ENCODE results near the gene WARS2.

Gene WARS2

DNA sequence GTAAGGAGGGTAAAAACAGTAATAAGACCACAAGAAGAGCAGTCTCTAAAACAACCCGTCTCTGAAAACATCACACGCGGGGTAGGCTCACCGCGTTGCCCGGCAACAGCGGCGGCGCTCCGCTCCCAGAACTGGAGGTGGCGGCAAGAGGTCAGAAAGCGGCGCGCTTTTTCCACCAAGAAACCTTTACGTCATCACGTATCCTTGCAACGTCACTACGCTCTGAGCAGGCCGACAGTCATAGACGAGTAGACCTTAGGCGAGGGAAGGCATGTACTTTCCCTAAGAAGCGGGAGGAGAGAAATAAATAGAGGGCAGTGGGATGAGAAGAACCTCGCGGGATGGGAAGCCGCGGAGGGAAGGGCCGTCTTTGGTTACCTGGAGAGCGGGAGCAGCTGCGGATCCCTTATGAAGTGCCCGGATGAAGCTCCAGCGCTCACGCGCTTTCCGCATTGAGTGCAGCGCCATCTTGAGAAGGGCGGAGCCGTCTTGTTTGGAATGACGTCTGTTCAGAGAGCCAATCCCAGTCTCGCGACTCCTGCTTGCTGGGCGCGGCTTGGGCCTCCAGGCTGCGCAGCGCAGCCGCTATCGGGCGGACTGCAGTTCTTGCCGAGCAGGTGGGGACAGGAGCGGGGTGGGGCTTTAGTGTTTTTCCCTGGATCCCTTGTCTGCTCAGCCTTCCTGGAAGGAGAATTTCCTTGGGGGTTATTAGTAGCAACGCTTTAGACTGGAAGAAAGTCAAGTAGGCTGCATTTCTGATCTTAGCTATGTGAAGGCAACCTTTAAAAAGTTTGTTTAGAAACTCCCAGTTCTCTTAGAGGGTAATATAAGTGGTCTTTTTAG is at the start of gene WARS2:
Gene WARS2 (minus strand): TSS at position 477 of the 843 bp plus-strand sequence. CDS start 9 bp downstream, at position 468.
- Histone ChIP-seq H3F3A (ENCODE audit: insufficient read depth, low read length) (no peaks in the 10 kb centered on the region), H3K4me2 (ENCODE audit: low read length) (peak within 1 kb of the TSS; percentile 92), H4K20me1 (ENCODE audit: insufficient read depth, low read length) (no peaks in the 10 kb centered on the region), H3K27me3 (ENCODE audit: insufficient read depth, low read length) (no peaks in the 10 kb centered on the region), H3K79me2 (ENCODE audit: insufficient read depth, low read length) (peaks cover 4% of the 10 kb centered on the region; the same call in 1 of the 2 replicates), H3K4me3 (ENCODE audit: low read depth, low read length, poor library complexity, severe bottlenecking) (peak within 1 kb of the TSS; percentile 71), H3K27ac (ENCODE audit: low read depth, low read length, poor library complexity, severe bottlenecking) (peak within 1 kb of the TSS; percentile 81), H3K9me2 (ENCODE audit: low read depth, low read length) (no peaks in the 10 kb centered on the region), H3K36me3 (ENCODE audit: insufficient read depth, low read length) (no peaks in the 10 kb centered on the region), H3K4me1 (ENCODE audit: insufficient read depth, low read length, severe bottlenecking) (peaks cover 32% of the 10 kb centered on the region), H2AFZ (ENCODE audit: low read length) (peak within 1 kb of the TSS; percentile 16; the same call in 1 of the 2 replicates), H3K9me3 (ENCODE audit: low read length) (no peaks in the 10 kb centered on the region), H3K9ac (ENCODE audit: low read length) (peak within 1 kb of the TSS; percentile 82)
- no peak for TF ChIP-seq EZH2 (IDR thresholded peaks at IDR 0.05; ENCODE audit: borderline replicate concordance, low read length)
- no peak for TF ChIP-seq CTCF (IDR thresholded peaks at IDR 0.05; ENCODE audit: low read length)

DNA sequence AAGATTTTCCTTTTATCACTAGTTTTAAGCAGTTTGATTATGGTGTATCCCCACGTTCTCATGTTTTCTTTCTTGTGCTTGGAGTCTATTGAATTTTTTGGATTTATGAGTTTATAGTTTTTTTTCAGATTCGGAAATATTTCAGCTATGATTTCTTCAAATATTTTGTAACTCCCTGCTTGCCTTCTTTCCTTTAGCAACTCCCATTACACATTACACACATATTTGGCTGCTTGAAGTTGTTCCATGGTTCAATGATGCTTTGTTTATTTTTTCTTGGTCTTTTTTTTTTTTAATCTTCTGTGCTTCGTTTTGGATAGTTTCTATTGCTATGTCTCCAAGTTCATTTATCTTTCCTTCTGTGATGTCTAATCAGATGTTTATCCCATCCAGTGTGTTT is 48.5 kb upstream of the WARS2 start:
- Histone ChIP-seq H3K9ac (ENCODE audit: low read length) (no peak overlapping the region), H3K4me1 (ENCODE audit: insufficient read depth, low read length, severe bottlenecking) (no peaks in the 10 kb centered on the region), H3K79me2 (ENCODE audit: insufficient read depth, low read length) (no peaks in the 10 kb centered on the region), H4K20me1 (ENCODE audit: insufficient read depth, low read length) (no peaks in the 10 kb centered on the region), H3K27me3 (ENCODE audit: insufficient read depth, low read length) (no peaks in the 10 kb centered on the region), H3K4me2 (ENCODE audit: low read length) (no peak overlapping the region), H3K9me3 (ENCODE audit: low read length) (no peaks in the 10 kb centered on the region), H3F3A (ENCODE audit: insufficient read depth, low read length) (no peaks in the 10 kb centered on the region), H2AFZ (ENCODE audit: low read length) (no peak overlapping the region), H3K4me3 (ENCODE audit: low read depth, low read length, poor library complexity, severe bottlenecking) (no peak overlapping the region), H3K9me2 (ENCODE audit: low read depth, low read length) (no peaks in the 10 kb centered on the region), H3K36me3 (ENCODE audit: insufficient read depth, low read length) (no peaks in the 10 kb centered on the region; the same call in 1 of the 2 replicates), H3K27ac (ENCODE audit: low read depth, low read length, poor library complexity, severe bottlenecking) (no peak overlapping the region)
- no peak for TF ChIP-seq EZH2 (IDR thresholded peaks at IDR 0.05; ENCODE audit: borderline replicate concordance, low read length)
- no peak for TF ChIP-seq CTCF (IDR thresholded peaks at IDR 0.05; ENCODE audit: low read length)

DNA sequence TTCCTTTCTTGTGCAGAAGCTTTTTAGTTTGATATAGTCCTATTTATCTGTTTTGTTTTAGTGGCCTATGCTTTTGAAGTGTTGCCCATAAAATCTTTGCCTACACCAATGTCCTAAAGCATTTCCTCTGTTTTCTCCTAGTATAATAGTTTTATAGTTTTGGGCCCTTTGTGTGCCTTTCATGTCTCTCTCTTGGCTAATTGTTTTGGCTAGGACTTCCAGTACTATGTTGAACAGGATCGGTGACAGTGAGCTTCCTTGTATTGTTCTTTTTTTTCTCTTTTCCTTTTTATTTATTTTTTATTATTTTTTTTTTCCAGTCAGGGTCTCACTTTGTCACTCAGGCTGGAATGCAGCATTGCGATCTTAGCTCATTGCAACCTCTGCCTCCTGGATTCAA is 47.0 kb upstream of the WARS2 start:
- H3K36me3 ChIP-seq (ENCODE audit: insufficient read depth, low read length): no peaks in the 10 kb centered on the region; the same call in 1 of the 2 replicates
- H4K20me1 ChIP-seq (ENCODE audit: insufficient read depth, low read length): no peaks in the 10 kb centered on the region
- no peak overlapping the region for H3K4me3 ChIP-seq (ENCODE audit: low read depth, low read length, poor library complexity, severe bottlenecking)
- no peak overlapping the region for H3K27ac ChIP-seq (ENCODE audit: low read depth, low read length, poor library complexity, severe bottlenecking)
- H3K9ac ChIP-seq (ENCODE audit: low read length): no peak overlapping the region
- no peaks in the 10 kb centered on the region for H3F3A ChIP-seq (ENCODE audit: insufficient read depth, low read length)
- H3K9me3 ChIP-seq (ENCODE audit: low read length): no peaks in the 10 kb centered on the region
- H2AFZ ChIP-seq (ENCODE audit: low read length): no peak overlapping the region
- no peak overlapping the region for H3K4me2 ChIP-seq (ENCODE audit: low read length)
- TF ChIP-seq EZH2 (IDR thresholded peaks at IDR 0.05; ENCODE audit: borderline replicate concordance, low read length) (no peak), CTCF (IDR thresholded peaks at IDR 0.05; ENCODE audit: low read length) (no peak)
- no peaks in the 10 kb centered on the region for H3K9me2 ChIP-seq (ENCODE audit: low read depth, low read length)
- no peaks in the 10 kb centered on the region for H3K79me2 ChIP-seq (ENCODE audit: insufficient read depth, low read length)
- H3K4me1 ChIP-seq (ENCODE audit: insufficient read depth, low read length, severe bottlenecking): no peaks in the 10 kb centered on the region
- no peaks in the 10 kb centered on the region for H3K27me3 ChIP-seq (ENCODE audit: insufficient read depth, low read length)

All from OCI-LY1 (cell line).